ENCODE results near the gene KCNIP1. TPM values are rescaled to one million over a fixed set of nuclear protein-coding genes. Genes with fewer than 3 reads are reported as not detected.

KCNIP1 gene
- polyA plus RNA-seq, 1 donor (not counting 4 experiments of a cell fraction or from before 2014, with no cell fraction given) = not detected

GRCh38 chr5:170559296-170559695 lies 55.5 kb downstream of the KCNIP1 start:
- Histone ChIP-seq H3K79me2 (ENCODE audit: control insufficient read depth, insufficient read depth, low read length) (no peaks in the 10 kb centered on the region), H3K9ac (ENCODE audit: control insufficient read depth, extremely low read depth, insufficient read depth, low read length) (no peak overlapping the region), H3K4me1 (ENCODE audit: control insufficient read depth, extremely low read depth, insufficient read depth, low read length) (no peaks in the 10 kb centered on the region), H3K36me3 (ENCODE audit: control insufficient read depth in 2 of 2, extremely low read depth in 1 of 2, insufficient read depth in 2 of 2, low read length in 2 of 2) (no peaks in the 10 kb centered on the region), H3K9me1 (ENCODE audit: control insufficient read depth, extremely low read depth, insufficient read depth, low read length) (no peaks in the 10 kb centered on the region), H2AFZ (ENCODE audit: control insufficient read depth, low read length) (no peak overlapping the region), H4K20me1 (ENCODE audit: control insufficient read depth, extremely low read depth, insufficient read depth, low read length) (no peaks in the 10 kb centered on the region), H3K4me3 (ENCODE audit: control insufficient read depth in 2 of 3, extremely low read depth in 1 of 3, insufficient read depth in 2 of 3, low read depth in 1 of 3, low read length in 3 of 3) (no peak overlapping the region), H3K27ac (ENCODE audit: control insufficient read depth, insufficient read depth, low read length) (no peak overlapping the region), H3K9me3 (ENCODE audit: control insufficient read depth, low read depth, low read length) (no peaks in the 10 kb centered on the region), H3K27me3 (ENCODE audit: control insufficient read depth, extremely low read depth, insufficient read depth, low read length) (peaks cover 5% of the 10 kb centered on the region), H3K4me2 (ENCODE audit: control insufficient read depth, extremely low read depth, insufficient read depth, low read depth, low read length) (no peak overlapping the region)
- no peak for DNase-seq (ENCODE audit: low read depth, low spot score)
- TF ChIP-seq CTCF (optimal IDR thresholded peaks at IDR 0.05 in 1 of 3, IDR thresholded peaks at IDR 0.05 in 1 of 3, conservative IDR thresholded peaks at IDR 0.05 in 1 of 3; ENCODE audit: extremely low read depth in 1 of 3, insufficient read depth in 2 of 3, low read length in 3 of 3) (no peak), EZH2 (IDR thresholded peaks at IDR 0.05; ENCODE audit: low read length) (no peak)
- dilution Hi-C loops (cut with MboI; ENCODE audit: extremely low pct_ligation_motif_present, low sequenced_read_pairs) = no loop called here
- FAIRE-seq = no peak

GRCh38 chr5:170560938-170561337 lies 57.1 kb downstream of the KCNIP1 start:
- Histone ChIP-seq H2AFZ (ENCODE audit: control insufficient read depth, low read length) (no peak overlapping the region), H3K9ac (ENCODE audit: control insufficient read depth, extremely low read depth, insufficient read depth, low read length) (no peak overlapping the region), H3K4me3 (ENCODE audit: control insufficient read depth in 2 of 3, extremely low read depth in 1 of 3, insufficient read depth in 2 of 3, low read depth in 1 of 3, low read length in 3 of 3) (no peak overlapping the region), H3K79me2 (ENCODE audit: control insufficient read depth, insufficient read depth, low read length) (no peaks in the 10 kb centered on the region), H3K9me3 (ENCODE audit: control insufficient read depth, low read depth, low read length) (no peaks in the 10 kb centered on the region), H3K4me2 (ENCODE audit: control insufficient read depth, extremely low read depth, insufficient read depth, low read depth, low read length) (no peak overlapping the region), H3K4me1 (ENCODE audit: control insufficient read depth, extremely low read depth, insufficient read depth, low read length) (no peaks in the 10 kb centered on the region), H3K9me1 (ENCODE audit: control insufficient read depth, extremely low read depth, insufficient read depth, low read length) (no peaks in the 10 kb centered on the region), H3K27me3 (ENCODE audit: control insufficient read depth, extremely low read depth, insufficient read depth, low read length) (peaks cover 9% of the 10 kb centered on the region), H3K27ac (ENCODE audit: control insufficient read depth, insufficient read depth, low read length) (no peak overlapping the region), H3K36me3 (ENCODE audit: control insufficient read depth in 2 of 2, extremely low read depth in 1 of 2, insufficient read depth in 2 of 2, low read length in 2 of 2) (no peaks in the 10 kb centered on the region), H4K20me1 (ENCODE audit: control insufficient read depth, extremely low read depth, insufficient read depth, low read length) (no peaks in the 10 kb centered on the region)
- DNase-seq (ENCODE audit: low read depth, low spot score) = no peak
- FAIRE-seq = no peak
- no peak for TF ChIP-seq EZH2 (IDR thresholded peaks at IDR 0.05; ENCODE audit: low read length)
- no peak for TF ChIP-seq CTCF (optimal IDR thresholded peaks at IDR 0.05 in 1 of 3, IDR thresholded peaks at IDR 0.05 in 1 of 3, conservative IDR thresholded peaks at IDR 0.05 in 1 of 3; ENCODE audit: extremely low read depth in 1 of 3, insufficient read depth in 2 of 3, low read length in 3 of 3)
- dilution Hi-C loops (cut with MboI; ENCODE audit: extremely low pct_ligation_motif_present, low sequenced_read_pairs) = no loop called here

Measured in keratinocyte (primary cell).